Erythroblast (primary cell): Measurements from ENCODE around the gene KATNB1.
"Not testable (repeated sequence)": the region's sequence is repeated elsewhere in the genome, so short reads cannot be mapped to it uniquely, and the experiment has no call there.

ENCODE experiments used
- DNase-seq, 2 experiments: peaks; one replicate each; lab custom pipeline; 2025; lab: John Stamatoyannopoulos, UW
- GATA1 ChIP-seq: IDR thresholded peaks from 2 replicates; pipeline ENCODE4 v1.6.1; 2011; ENCODE audit warnings: low read depth, mild to moderate bottlenecking, control low read depth, low read length, moderate library complexity
- POLR2A ChIP-seq: IDR thresholded peaks from 2 replicates; pipeline ENCODE4 v1.6.1; 2011; ENCODE audit warnings: mild to moderate bottlenecking, low read length

KATNB1 gene

GRCh38 chr16:57736419-57737351, 1.1 kb downstream of the KATNB1 start:
- TF ChIP-seq POLR2A (peak; percentile 13), GATA1 (no peak)
- peak; percentile 65 to 77 for DNase-seq

GRCh38 chr16:57738844-57739243, 3.3 kb downstream of the KATNB1 start:
- no peak for DNase-seq

GRCh38 chr16:57739756-57740422, 4.3 kb downstream of the KATNB1 start:
- TF ChIP-seq GATA1: no peak
- no peak for TF ChIP-seq POLR2A
- no peak for DNase-seq

More at GRCh38 chr16:57738844-57739243, 3.3 kb downstream of the KATNB1 start:
- no peak for TF ChIP-seq GATA1
- TF ChIP-seq POLR2A: no peak

GRCh38 chr16:57740423-57741071, 5.0 kb downstream of the KATNB1 start:
- no peak for TF ChIP-seq GATA1
- no peak for TF ChIP-seq POLR2A
- no peak for DNase-seq

- TF ChIP-seq GATA1: no peak
- no peak for TF ChIP-seq POLR2A
- DNase-seq: no peak
Measured at GRCh38 chr16:57741660-57742191, 6.2 kb downstream of the KATNB1 start.

- DNase-seq: no peak
- TF ChIP-seq POLR2A (no peak), GATA1 (no peak)
Measured at GRCh38 chr16:57742543-57742942, 7.0 kb downstream of the KATNB1 start.

GRCh38 chr16:57743458-57743857, 7.9 kb downstream of the KATNB1 start:
- no peak for TF ChIP-seq GATA1
- no peak for TF ChIP-seq POLR2A

GRCh38 chr16:57743886-57744641, 8.5 kb downstream of the KATNB1 start:
- TF ChIP-seq POLR2A (no peak), GATA1 (no peak)
- peak; percentile 10 to 27 for DNase-seq

More at GRCh38 chr16:57743458-57743857, 7.9 kb downstream of the KATNB1 start:
- DNase-seq: no peak

GRCh38 chr16:57744642-57744903, 9.0 kb downstream of the KATNB1 start:
- no peak for DNase-seq

GRCh38 chr16:57745768-57746167, 10.2 kb downstream of the KATNB1 start:
- DNase-seq: no peak
- TF ChIP-seq POLR2A: no peak
- TF ChIP-seq GATA1: no peak

More at GRCh38 chr16:57744642-57744903, 9.0 kb downstream of the KATNB1 start:
- TF ChIP-seq POLR2A: no peak
- TF ChIP-seq GATA1: no peak

- DNase-seq: not testable (repeated sequence)
Measured at GRCh38 chr16:57746316-57746715, 10.7 kb downstream of the KATNB1 start.

- DNase-seq: no peak
- TF ChIP-seq GATA1: no peak
- no peak for TF ChIP-seq POLR2A
Measured at GRCh38 chr16:57747091-57747490, 11.5 kb downstream of the KATNB1 start.

GRCh38 chr16:57747496-57747895, 11.9 kb downstream of the KATNB1 start:
- no peak for TF ChIP-seq GATA1
- no peak for TF ChIP-seq POLR2A
- DNase-seq: no peak
